Kidney epithelial cell (primary cell): ENCODE data around the gene ART1. TPM values are rescaled to one million over a fixed set of nuclear protein-coding genes. Genes with fewer than 3 reads are reported as not detected.

Experiments used
- DNase-seq: peaks from one replicate; pipeline ENCODE4 v3.0.0-alpha.2; 2010; ENCODE audit warnings: low read depth
- H3K27me3 ChIP-seq: 2 replicates; pipeline ENCODE4 v1.6.0; 2011; ENCODE audit warnings: low read length; ENCODE audit not compliant: control insufficient read depth, insufficient read depth
- H3K36me3 ChIP-seq: 2 replicates; pipeline ENCODE4 v1.5.1; 2011; ENCODE audit warnings: low read length; ENCODE audit not compliant: control insufficient read depth, insufficient read depth
- H3K4me3 ChIP-seq: 2 replicates; pipeline ENCODE4 v1.5.1; 2011; ENCODE audit warnings: low read depth, mild to moderate bottlenecking, control low read depth, low read length
- total RNA-seq: library from RNA; depleted of rRNA; stranded (reverse); fragments of >200 nt; gene quantifications from 2 replicates; pipeline ENCODE4 v1.2.3, GENCODE V29; 2015
- TF ChIP-seq, protein P1 (sequence below): IDR thresholded peaks from 2 replicates; pipeline ENCODE4 v1.5.1; 2011; ENCODE audit warnings: mild to moderate bottlenecking, moderate library complexity, low read length, control low read depth, inconsistent platforms; ENCODE audit not compliant: insufficient read depth, poor library complexity, severe bottlenecking

ART1 gene
- total RNA-seq, 1 donor from 2014 or later, result not detected

DNA sequence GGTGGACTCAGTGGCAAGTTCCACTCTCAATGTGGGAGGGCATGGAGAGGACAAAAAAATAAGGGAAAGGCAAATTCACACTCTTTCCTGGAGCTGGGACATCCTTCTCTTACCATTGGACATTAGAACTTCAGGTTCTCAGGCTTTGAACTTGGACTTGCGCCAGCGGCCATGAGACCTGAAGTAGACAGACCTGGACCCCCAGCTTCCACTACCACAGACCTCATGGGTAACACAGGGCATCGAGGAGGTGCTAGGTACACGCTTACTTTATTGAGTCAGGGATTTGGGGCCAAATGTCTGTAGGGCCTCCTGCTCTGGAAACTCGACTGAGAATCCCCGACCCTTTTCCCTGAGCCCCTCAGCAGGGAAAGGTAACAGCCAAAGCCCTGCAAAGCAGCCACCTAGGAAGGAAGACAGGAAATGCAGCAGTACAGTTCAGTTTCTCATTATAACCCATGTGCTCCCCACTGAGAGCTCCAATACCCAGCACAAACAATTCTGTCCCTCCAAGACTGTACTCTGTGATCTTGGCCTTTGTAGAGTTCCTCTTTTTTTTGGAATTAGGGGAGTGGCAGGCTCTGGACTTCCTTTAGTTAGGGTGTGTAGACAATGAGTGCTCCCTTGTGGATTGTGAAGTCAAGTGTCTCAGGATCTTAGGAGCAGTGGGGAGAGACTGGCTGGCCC is 20.6 kb downstream of the ART1 start:
- no peak overlapping the region for H3K4me3 ChIP-seq
- H3K27me3 ChIP-seq, result no peaks in the 10 kb centered on the region
- no peak for DNase-seq
- H3K36me3 ChIP-seq, result no peaks in the 10 kb centered on the region
- TF ChIP-seq, protein P1, sequence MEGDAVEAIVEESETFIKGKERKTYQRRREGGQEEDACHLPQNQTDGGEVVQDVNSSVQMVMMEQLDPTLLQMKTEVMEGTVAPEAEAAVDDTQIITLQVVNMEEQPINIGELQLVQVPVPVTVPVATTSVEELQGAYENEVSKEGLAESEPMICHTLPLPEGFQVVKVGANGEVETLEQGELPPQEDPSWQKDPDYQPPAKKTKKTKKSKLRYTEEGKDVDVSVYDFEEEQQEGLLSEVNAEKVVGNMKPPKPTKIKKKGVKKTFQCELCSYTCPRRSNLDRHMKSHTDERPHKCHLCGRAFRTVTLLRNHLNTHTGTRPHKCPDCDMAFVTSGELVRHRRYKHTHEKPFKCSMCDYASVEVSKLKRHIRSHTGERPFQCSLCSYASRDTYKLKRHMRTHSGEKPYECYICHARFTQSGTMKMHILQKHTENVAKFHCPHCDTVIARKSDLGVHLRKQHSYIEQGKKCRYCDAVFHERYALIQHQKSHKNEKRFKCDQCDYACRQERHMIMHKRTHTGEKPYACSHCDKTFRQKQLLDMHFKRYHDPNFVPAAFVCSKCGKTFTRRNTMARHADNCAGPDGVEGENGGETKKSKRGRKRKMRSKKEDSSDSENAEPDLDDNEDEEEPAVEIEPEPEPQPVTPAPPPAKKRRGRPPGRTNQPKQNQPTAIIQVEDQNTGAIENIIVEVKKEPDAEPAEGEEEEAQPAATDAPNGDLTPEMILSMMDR, result no peak

DNA sequence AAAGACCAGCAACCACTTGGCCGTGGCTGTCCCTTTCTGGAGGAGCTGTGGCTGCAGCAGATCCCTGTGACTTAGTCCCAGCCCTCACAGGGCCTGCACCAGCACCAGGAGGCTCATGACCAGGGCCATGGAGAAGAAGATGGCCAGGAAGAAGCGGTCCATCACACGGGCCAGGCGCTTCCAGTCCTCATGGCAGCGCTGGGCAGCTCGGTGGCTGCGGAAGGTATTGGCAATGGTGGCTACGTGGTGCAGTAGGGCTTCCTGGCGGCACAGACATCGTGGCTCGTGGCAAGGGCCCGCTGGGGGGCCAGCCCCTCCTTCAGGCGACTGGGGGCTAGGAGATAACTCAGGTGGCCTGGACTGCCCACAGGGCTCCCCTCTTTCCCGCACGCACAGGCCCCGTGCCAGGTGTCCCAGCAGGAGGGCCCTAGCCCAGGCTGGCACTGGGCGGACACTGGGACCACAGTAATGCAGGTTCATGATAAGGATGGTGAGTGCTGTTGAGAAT is 21.1 kb downstream of the ART1 start:
- H3K27me3 ChIP-seq, result no peaks in the 10 kb centered on the region
- no peaks in the 10 kb centered on the region for H3K36me3 ChIP-seq
- no peak overlapping the region for H3K4me3 ChIP-seq
- TF ChIP-seq, protein P1, result no peak
- DNase-seq, result no peak

- no peak for DNase-seq
- Histone ChIP-seq H3K36me3 (peaks cover 3% of the 10 kb centered on the region), H3K27me3 (no peaks in the 10 kb centered on the region), H3K4me3 (no peak overlapping the region)
- TF ChIP-seq, protein P1, result no peak
Measured at GRCh38 chr11:3667149-3668035, 22.5 kb downstream of the ART1 start.

DNA sequence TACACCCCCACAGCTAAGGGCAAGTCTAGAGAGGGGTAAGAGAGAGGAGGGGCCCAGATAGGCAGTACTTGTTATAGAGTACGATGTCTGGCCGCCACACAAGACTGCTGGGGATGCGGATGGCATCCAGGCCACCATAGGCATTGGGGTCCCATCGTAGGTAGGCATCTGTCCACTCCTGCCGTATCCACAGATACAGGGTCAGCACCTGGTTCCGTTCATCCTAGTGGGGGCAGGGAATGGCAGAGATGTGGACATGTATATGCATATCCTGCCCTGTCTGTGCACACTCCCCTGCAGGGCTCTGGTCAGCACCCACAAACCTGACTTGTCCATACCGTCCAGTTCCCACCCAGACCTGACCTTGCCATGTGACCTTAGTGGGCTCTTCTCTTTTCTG is 24.2 kb downstream of the ART1 start:
- H3K27me3 ChIP-seq, result no peaks in the 10 kb centered on the region
- no peak overlapping the region for H3K4me3 ChIP-seq
- TF ChIP-seq, protein P1, result no peak
- DNase-seq, result no peak
- H3K36me3 ChIP-seq, result peaks cover 3% of the 10 kb centered on the region

DNA sequence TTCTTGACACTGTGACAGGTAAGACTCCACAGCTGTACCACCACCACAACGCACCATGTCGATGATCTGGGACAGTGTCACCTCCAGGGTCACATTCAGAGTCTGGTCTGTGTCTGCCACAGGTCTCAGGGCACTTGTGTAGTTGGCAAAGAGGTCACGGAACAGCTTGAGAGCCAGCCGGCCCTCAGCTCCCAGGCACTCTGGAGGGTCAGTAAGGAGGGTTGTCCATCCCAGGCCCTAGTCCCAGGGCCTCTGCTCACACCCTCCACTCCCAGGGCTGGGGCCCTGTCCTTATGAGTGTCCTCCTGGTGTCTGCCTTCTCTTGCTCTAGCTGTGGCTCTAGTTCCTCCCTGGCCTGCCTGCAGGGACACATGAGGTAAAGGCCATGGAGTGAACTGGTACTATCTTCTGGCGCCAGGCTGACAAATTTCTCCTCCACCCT is 24.8 kb downstream of the ART1 start:
- TF ChIP-seq, protein P1, result no peak
- no peak for DNase-seq
- Histone ChIP-seq H3K36me3 (peaks cover 3% of the 10 kb centered on the region), H3K27me3 (no peaks in the 10 kb centered on the region), H3K4me3 (no peak overlapping the region)
